T-helper 17 cell (primary cell): ENCODE data around the gene TET1. TPM values are rescaled to one million over a fixed set of nuclear protein-coding genes. Genes with fewer than 3 reads are reported as not detected.
"Not testable (repeated sequence)": the region's sequence is repeated elsewhere in the genome, so short reads cannot be mapped to it uniquely, and the experiment has no call there.

Experiments
- ATAC-seq: fragments of 150-1000 bp; cut with Tn5 transposase; 2 replicates; pipeline ENCODE4 v1.10.0; 2021; ENCODE audit warnings: mild to moderate bottlenecking, moderate library complexity
- DNase-seq, 3 donors: peaks; one replicate each; pipeline versions ENCODE4 v3.0.0 to v3.0.0-alpha.2; 2020 to 2021
- H3K9me3 ChIP-seq: one replicate; pipeline ENCODE4 v1.7.0; 2013; ENCODE audit warnings: low read length, mild to moderate bottlenecking; ENCODE audit not compliant: control insufficient read depth, poor library complexity, severe bottlenecking
- H3K27ac Mint-ChIP-seq: one replicate; pipeline ENCODE4 v1.8.0; 2022; ENCODE audit warnings: mild to moderate bottlenecking, moderate library complexity, mixed read lengths
- H3K27me3 Mint-ChIP-seq: one replicate; pipeline ENCODE4 v1.8.0; 2022; ENCODE audit warnings: mixed read lengths
- H3K36me3 Mint-ChIP-seq: one replicate; pipeline ENCODE4 v1.8.0; 2022; ENCODE audit warnings: low read depth, mixed read lengths
- H3K4me1 Mint-ChIP-seq: one replicate; pipeline ENCODE4 v1.8.0; 2022; ENCODE audit warnings: mild to moderate bottlenecking, mixed read lengths
- H3K4me3 Mint-ChIP-seq: one replicate; pipeline ENCODE4 v1.8.0; 2022; ENCODE audit warnings: mild to moderate bottlenecking, moderate library complexity, mixed read lengths
- total RNA-seq, 4 donors: library from RNA in 2 of 4; stranded (reverse) in 2 of 4; gene quantifications; one replicate each; pipeline ENCODE4 v1.2.3 and lab custom pipeline; 2022 to 2026

TET1 gene
- total RNA-seq, 2 donors from 2014 or later = 2.2 to 2.8 TPM

- H3K4me3 Mint-ChIP-seq, H3K9me3 ChIP-seq, DNase-seq, H3K4me1 Mint-ChIP-seq, H3K36me3 Mint-ChIP-seq, ATAC-seq, H3K27ac Mint-ChIP-seq, H3K27me3 Mint-ChIP-seq: not testable (repeated sequence)
Observed at GRCh38 chr10:68643550-68643949, 83.4 kb downstream of the TET1 start.

DNA sequence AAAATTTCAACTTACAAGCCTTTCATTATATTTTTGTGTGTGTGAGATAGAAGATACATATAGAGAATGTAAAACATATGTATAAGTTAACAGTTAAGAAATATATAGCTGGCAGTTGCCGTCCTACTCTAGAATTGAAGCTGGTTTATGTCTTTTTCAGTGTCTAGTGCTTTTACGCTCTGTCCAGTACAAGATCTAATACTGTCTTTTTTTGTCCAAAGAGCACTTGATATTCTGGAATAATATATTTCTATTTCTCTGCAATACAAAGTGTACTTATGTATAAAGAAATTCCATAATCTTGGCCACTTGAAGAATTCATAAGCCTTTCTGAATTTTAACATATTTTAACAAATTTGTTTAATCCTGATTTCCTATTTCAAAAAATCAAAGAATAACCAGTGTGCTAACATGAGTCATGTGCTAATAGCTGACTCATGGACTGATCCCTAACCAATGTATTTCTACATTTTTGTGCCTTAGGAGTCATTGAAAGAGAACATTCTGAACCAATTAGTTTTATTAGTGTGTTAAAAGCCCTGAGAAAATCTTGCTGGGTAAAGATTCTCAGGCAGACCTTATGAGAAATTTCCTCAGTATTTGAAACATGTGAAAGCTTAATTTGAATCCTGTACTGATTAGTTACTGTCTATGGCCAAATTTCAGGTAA, 87.7 kb downstream of the TET1 start:
- no peak for DNase-seq
- peaks cover 2% of the 10 kb centered on the region for H3K4me1 Mint-ChIP-seq
- H3K36me3 Mint-ChIP-seq = no peaks in the 10 kb centered on the region
- no peak overlapping the region for H3K27ac Mint-ChIP-seq
- H3K9me3 ChIP-seq = no peaks in the 10 kb centered on the region
- H3K4me3 Mint-ChIP-seq = no peak overlapping the region
- ATAC-seq = no peak
- H3K27me3 Mint-ChIP-seq = no peaks in the 10 kb centered on the region

DNA sequence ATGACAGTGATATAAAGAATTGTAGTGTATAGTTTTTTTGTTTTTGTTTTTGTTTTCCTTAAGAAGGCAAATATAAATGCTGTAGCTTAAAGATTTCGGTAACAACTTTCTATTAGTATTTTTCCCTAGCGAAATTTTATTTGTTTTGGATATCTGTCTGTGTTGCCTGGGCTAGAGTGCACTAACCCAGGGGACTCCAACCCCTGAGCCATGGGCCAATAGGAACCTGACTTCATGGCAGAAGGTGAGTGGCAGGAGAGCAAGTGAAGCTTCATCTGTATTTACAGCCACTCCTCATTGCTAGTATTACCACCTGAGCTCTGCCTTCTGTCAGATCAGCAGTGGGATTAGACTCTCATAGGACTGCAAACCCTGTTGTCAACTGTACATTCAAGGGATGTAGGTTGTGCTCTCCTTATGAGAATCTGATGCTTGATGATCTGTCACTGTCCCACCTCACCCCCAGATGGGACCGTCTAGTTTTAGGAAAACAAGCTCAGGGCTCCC, 95.5 kb downstream of the TET1 start:
- Mint-ChIP-seq H3K4me1 (no peaks in the 10 kb centered on the region), H3K36me3 (no peaks in the 10 kb centered on the region), H3K4me3 (no peak overlapping the region), H3K27me3 (no peaks in the 10 kb centered on the region), H3K27ac (no peak overlapping the region)
- DNase-seq (no peak), ATAC-seq (no peak)
- no peaks in the 10 kb centered on the region for H3K9me3 ChIP-seq

DNA sequence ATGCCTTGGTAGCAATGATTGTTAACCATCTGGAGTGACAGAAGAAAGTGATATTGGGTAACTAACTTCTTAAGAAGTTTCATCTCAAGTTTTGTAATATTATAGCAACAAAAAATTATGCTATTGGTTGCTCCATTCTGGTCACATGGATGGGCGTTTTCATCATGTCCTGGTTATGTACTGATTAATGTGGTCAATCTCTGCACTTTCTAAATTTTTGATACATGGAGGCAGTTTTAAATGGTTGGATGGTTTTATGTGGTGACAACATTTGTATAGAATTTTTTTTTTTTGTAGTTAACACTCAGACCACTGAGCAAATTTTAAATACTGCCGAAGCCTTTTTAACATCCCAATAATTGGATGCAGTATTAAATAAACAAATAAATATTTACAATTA, 105.7 kb downstream of the TET1 start:
- Mint-ChIP-seq H3K27ac (no peak overlapping the region), H3K4me3 (no peak overlapping the region), H3K36me3 (no peaks in the 10 kb centered on the region), H3K27me3 (no peaks in the 10 kb centered on the region), H3K4me1 (peaks cover 2% of the 10 kb centered on the region)
- no peaks in the 10 kb centered on the region for H3K9me3 ChIP-seq
- ATAC-seq (no peak), DNase-seq (no peak)

DNA sequence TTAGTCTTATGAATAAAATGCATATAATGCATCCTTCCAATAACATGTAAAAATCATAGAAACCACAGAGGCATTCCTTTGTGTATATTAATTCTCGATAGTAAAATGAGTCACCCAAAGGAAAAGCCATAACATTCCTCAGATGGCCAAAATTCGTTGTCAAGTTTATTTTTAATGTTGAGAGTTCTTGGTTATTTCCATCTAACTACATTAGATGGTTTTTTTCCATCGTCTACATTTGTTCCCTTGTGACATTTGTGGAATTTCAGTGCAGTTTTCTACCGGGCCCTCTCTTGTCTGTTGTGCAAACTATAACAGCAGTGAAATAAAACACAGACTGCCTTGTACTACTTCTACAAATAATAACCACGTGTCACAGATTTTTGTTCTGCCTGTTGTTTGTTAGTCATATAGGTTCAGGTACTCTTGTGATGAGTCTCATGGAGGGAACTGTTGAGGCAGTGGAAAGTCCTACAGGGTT, 106.2 kb downstream of the TET1 start:
- no peak for DNase-seq
- H3K4me1 Mint-ChIP-seq = peaks cover 4% of the 10 kb centered on the region
- no peak overlapping the region for H3K4me3 Mint-ChIP-seq
- no peaks in the 10 kb centered on the region for H3K9me3 ChIP-seq
- no peak for ATAC-seq
- H3K27me3 Mint-ChIP-seq = no peaks in the 10 kb centered on the region
- H3K36me3 Mint-ChIP-seq = no peaks in the 10 kb centered on the region
- no peak overlapping the region for H3K27ac Mint-ChIP-seq

- ATAC-seq (no peak), DNase-seq (no peak)
- H3K9me3 ChIP-seq = no peaks in the 10 kb centered on the region
- Mint-ChIP-seq H3K27ac (no peak overlapping the region), H3K4me1 (peaks cover 5% of the 10 kb centered on the region), H3K36me3 (peaks cover 2% of the 10 kb centered on the region), H3K27me3 (no peaks in the 10 kb centered on the region), H3K4me3 (no peak overlapping the region)
Observed at GRCh38 chr10:68668231-68668630, 108.1 kb downstream of the TET1 start.

DNA sequence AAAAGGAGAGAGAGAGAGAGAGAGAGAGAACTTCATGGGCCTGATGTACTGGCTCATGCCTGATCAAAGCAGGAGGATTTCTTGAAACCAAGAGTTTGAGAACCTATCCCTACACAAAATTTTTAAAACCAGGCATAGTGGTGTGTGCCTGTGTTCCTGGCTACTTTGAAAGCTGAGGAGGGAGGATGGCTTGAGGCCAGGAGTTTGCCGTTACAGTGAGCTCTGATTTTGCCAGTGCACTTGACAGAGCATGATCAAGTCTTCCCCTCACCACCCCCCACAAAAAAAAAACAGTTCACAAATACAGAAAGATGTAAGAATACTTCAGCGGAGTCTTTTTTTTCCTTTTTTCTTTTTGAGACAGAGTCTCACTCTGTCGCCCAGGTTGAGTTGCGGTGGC, 108.8 kb downstream of the TET1 start:
- H3K9me3 ChIP-seq = no peaks in the 10 kb centered on the region
- Mint-ChIP-seq H3K27ac (no peak overlapping the region), H3K36me3 (peaks cover 2% of the 10 kb centered on the region), H3K4me1 (peaks cover 3% of the 10 kb centered on the region), H3K4me3 (no peak overlapping the region), H3K27me3 (no peaks in the 10 kb centered on the region)
- ATAC-seq (no peak), DNase-seq (no peak)

DNA sequence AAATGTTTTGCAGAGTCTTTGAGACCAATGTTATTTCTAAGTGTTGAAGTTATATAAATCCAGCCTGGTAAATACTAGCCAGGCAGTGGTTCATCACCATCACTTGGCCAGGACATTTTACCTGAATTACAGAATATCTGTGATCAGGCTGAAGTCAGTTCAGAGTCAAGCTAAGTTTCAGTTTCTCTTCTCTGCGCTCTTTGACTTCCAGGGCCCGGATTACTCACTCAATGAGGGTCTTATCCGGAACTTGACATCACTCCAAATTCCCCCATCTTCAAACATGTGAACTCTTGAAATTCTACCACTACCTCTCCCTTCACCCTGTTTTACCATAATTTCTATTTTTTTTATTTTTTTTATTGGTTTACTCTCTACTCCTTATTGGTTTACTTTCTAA, 124.3 kb downstream of the TET1 start:
- H3K27ac Mint-ChIP-seq = peak overlapping the region; percentile 47
- peak overlapping the region; percentile 71 for H3K4me3 Mint-ChIP-seq
- H3K9me3 ChIP-seq = no peaks in the 10 kb centered on the region
- DNase-seq (no peak), ATAC-seq (peak; percentile 56)
- no peaks in the 10 kb centered on the region for H3K27me3 Mint-ChIP-seq
- peaks cover 7% of the 10 kb centered on the region for H3K36me3 Mint-ChIP-seq
- peaks cover 4% of the 10 kb centered on the region for H3K4me1 Mint-ChIP-seq

DNA sequence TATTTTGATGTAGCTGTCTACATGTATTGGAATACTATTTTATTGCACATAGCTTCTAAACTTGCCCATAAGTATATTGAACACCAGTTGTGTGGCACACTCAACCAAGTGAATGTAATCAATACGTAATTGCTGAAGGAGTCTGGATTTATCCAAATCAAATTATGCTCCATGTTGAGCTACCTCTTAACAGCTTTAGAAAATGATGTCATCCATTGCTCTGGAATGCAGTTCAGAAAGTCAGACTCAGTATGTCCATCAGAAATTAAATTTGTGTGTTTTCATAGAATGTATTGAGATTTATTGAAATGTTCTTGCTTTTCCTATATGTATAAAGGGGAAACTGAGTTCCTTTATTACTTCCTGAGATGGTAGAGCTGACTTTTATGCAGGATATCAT, 135.9 kb downstream of the TET1 start:
- no peaks in the 10 kb centered on the region for H3K27me3 Mint-ChIP-seq
- no peaks in the 10 kb centered on the region for H3K4me1 Mint-ChIP-seq
- no peak overlapping the region for H3K27ac Mint-ChIP-seq
- H3K9me3 ChIP-seq = no peaks in the 10 kb centered on the region
- H3K4me3 Mint-ChIP-seq = no peak overlapping the region
- DNase-seq (no peak), ATAC-seq (no peak)
- peaks cover 1% of the 10 kb centered on the region for H3K36me3 Mint-ChIP-seq

DNA sequence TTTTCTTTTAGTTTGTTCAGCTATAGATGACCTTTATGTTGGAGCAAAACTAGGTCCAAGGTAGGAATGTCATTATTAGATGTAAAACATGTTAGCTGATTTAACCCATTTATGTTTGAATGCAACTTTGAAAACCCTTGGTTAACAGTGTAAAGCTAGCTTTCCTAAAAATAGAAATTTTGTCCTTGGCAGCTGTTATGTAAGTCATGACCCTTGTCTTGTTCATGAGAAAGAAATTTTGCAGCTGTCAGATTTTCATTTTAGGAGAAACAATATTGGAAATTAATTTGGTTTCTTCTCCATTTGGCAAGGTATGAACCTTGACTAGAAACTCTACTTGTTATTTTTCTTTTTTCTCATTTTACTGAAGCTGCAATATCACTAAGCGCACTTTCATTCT, 137.0 kb downstream of the TET1 start:
- Mint-ChIP-seq H3K4me3 (no peak overlapping the region), H3K4me1 (no peaks in the 10 kb centered on the region), H3K27ac (no peak overlapping the region), H3K36me3 (no peaks in the 10 kb centered on the region), H3K27me3 (no peaks in the 10 kb centered on the region)
- no peak for DNase-seq
- no peaks in the 10 kb centered on the region for H3K9me3 ChIP-seq
- no peak for ATAC-seq

DNA sequence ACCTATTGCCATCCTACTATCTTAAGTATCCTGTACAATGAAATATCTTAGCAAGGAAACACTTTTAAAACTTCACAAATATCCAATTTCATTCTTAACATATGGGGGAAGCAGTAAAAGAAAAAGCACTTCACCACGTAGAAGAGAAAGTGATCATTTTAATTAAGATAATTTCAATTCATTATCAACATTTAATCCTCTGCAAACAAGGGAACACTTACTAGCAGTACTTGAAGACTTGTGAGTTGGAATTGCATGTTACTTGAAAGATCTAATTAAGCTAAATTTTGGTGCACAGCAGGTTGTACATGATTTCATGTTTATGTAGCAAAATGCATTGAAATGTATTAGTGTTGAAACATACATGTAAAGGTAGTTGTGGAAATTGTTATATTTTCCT, 140.1 kb downstream of the TET1 start:
- no peaks in the 10 kb centered on the region for H3K36me3 Mint-ChIP-seq
- ATAC-seq (no peak), DNase-seq (no peak)
- H3K4me3 Mint-ChIP-seq = no peak overlapping the region
- H3K9me3 ChIP-seq = no peaks in the 10 kb centered on the region
- no peak overlapping the region for H3K27ac Mint-ChIP-seq
- no peaks in the 10 kb centered on the region for H3K27me3 Mint-ChIP-seq
- H3K4me1 Mint-ChIP-seq = no peaks in the 10 kb centered on the region

DNA sequence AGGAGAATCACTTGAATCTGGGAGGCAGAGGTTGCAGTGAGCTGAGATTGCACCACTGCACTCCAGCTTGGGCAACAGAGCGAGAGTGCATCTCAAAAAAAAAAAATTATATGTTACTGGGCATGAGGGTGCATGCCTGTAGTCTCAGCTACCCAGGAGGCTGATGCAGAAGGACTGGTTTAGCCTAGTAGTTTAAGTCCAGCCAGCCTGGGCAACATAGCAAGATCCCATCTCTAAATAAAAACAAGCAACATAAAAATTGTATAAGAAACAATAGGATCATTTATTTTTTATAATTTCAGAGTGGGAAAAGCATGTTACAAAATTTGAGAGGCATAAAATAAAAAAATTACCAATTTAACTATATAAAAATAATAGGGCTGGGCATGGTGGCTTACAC, 145.4 kb downstream of the TET1 start:
- no peaks in the 10 kb centered on the region for H3K9me3 ChIP-seq
- no peaks in the 10 kb centered on the region for H3K36me3 Mint-ChIP-seq
- H3K4me1 Mint-ChIP-seq = peaks cover 2% of the 10 kb centered on the region
- no peak overlapping the region for H3K4me3 Mint-ChIP-seq
- H3K27me3 Mint-ChIP-seq = no peaks in the 10 kb centered on the region
- DNase-seq = no peak
- no peak overlapping the region for H3K27ac Mint-ChIP-seq
- ATAC-seq = no peak

DNA sequence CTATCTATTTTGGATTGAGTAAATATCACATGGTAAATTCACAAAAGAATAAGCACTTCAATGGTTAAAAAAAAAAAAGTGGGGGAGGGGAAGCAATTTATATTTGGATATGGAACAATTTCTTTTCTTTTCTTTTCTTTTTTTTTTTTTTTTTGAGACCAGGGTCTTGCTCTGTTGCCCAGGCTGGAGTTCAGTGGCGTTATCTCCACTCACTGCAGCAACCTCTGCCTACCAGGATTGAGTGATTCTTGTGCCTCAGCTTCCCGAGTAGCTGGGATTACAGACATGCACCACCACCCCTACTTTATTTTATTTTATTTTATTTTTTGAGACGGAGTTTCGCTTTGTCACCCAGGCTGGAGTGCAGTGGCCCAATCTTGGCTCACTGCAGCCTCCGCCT, 148.8 kb downstream of the TET1 start:
- not testable (repeated sequence) for H3K36me3 Mint-ChIP-seq

DNA sequence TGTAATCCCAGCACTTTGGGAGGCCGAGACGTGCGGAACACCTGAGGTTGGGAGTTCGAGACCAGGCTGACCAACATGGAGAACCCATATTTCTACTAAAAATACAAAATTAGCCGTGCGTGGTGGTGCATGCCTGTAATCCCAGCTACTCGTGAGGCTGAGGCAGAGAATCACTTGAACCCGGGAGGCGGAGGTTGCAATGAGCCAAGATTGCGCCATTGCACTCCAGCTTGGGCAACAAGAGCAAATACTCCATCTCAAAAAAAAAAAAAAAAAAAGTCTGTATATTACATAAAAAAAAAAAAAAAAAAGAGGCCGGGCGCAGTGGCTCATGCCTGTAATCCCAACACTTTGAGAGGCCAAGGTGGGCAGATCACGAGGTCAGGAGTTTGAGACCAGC, 152.9 kb downstream of the TET1 start:
- not testable (repeated sequence) for H3K9me3 ChIP-seq, H3K27ac Mint-ChIP-seq, DNase-seq, H3K36me3 Mint-ChIP-seq, H3K27me3 Mint-ChIP-seq, H3K4me1 Mint-ChIP-seq, ATAC-seq, H3K4me3 Mint-ChIP-seq

More for the DNA sequence above, 148.8 kb downstream of the TET1 start:
- not testable (repeated sequence) for H3K27ac Mint-ChIP-seq, ATAC-seq, DNase-seq, H3K4me3 Mint-ChIP-seq, H3K27me3 Mint-ChIP-seq, H3K4me1 Mint-ChIP-seq, H3K9me3 ChIP-seq
